Measurements from ENCODE around the gene PXMP4.
"Not testable (repeated sequence)": the region's sequence is repeated elsewhere in the genome, so short reads cannot be mapped to it uniquely, and the experiment has no call there.

PXMP4 gene
- 5.5 to 19.2 reads per million in 2 experiments for total RNA-seq

DNA sequence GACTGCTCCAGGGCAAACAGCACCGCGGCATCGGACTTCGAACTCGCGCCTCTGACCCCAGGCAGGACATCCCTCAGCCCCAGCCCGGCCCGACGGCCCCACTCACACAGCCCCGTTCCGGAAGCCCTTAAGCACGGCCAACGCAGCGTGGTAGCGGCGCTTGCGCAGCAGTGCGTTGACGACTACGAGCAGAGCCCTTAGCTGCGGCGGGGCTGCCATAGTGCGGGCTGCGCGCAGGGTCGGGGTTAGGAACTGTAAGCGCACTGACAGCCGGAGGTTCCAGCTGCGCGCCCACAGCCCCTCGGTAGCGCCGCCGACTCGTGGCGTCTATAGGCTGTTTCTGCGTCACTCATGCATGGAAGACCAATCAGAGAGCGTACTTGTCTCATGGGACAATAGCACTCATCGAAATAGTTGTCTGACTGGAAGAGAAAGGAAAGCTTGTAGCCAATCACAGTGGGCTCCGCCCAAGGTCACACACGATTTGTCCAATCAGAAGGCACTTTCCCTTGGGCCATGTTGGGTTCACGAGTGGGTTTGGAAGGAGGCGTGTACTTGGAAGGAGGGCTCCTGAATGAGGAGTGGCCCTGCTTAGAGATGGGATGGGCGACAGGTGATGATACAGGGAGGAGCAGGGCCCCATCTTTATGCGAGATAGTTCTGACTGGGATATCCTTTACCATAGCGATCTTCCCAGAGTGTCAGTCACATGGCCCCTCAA, at the start of gene PXMP4:
Gene PXMP4, minus strand, starts transcription at position 322 of the 721 bp plus-strand sequence. Its CDS starts 103 bp downstream, at position 219.
- DNase-seq (ENCODE audit: low read depth): peak; percentile 84

DNA sequence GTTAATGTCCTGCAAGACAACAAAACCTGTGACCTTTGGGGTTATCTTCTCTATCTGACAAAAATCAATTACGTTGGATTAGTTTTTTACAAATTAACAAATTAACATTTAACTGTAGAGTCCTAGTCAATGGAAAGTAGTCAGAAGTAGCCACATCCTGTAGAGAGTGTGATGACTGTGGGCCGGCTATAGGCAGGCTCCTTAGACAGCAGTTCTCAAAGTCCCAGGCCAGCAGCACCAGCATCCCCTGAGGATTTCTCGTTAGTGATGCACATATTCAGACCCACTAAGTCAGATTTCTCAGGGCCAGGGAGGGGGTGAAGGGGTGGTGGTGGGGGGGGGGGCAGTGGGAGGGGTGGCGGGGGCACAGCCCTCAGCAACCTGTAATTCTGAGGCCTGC, 48.9 kb upstream of the PXMP4 start:
- no peak for DNase-seq (ENCODE audit: low read depth)

GRCh38 chr20:33767777-33768138, 47.6 kb upstream of the PXMP4 start:
- no peak for DNase-seq (ENCODE audit: low read depth)

- DNase-seq (ENCODE audit: low read depth): no peak
Observed at GRCh38 chr20:33766686-33767085, 46.6 kb upstream of the PXMP4 start.

- no peak for DNase-seq (ENCODE audit: low read depth)
Observed at GRCh38 chr20:33765592-33765991, 45.5 kb upstream of the PXMP4 start.

DNA sequence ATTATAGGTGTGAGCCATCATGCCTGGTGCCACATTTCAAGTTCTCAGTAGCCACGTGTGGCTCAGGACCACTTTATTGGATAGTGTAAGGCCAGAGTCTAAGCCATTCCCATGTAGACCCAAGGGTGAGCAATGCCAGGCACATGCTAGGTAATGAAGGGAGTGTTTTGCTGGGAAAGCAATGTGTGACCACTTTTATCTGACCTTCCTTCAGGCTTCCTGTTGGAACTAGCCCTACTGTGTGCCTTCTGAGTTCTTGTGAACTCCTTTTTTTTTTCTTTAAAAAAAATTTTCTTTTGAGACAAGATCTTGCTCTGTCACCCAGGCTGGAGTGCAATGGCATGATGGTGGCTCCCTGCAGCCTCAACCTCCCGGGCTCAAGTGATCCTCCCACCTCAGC, 45.0 kb upstream of the PXMP4 start:
- DNase-seq (ENCODE audit: low read depth): no peak

DNA sequence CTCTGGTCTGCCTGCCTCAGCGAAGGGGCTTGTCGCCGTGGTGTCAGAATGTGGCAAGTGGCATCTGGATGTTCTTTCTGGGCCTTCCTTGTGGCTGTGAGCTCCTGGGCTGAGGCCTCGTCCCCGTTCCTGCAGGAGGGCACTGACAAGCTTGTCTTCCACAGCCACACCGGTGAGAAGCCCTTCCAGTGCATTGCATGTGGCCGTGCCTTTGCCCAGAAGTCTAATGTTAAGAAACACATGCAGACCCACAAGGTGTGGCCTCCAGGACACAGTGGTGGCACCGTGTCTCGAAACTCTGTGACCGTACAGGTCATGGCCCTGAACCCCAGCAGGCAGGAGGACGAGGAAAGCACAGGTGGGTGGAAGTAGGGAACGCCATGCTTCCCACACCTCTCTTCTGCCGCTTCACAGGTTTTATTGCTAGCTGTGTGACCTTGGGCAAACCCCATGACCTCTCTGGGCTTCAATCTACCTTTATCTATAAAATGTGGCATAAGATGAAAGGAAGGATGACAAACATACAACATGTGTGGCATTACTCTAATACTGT, 41.7 kb upstream of the PXMP4 start:
- DNase-seq (ENCODE audit: low read depth): no peak

DNA sequence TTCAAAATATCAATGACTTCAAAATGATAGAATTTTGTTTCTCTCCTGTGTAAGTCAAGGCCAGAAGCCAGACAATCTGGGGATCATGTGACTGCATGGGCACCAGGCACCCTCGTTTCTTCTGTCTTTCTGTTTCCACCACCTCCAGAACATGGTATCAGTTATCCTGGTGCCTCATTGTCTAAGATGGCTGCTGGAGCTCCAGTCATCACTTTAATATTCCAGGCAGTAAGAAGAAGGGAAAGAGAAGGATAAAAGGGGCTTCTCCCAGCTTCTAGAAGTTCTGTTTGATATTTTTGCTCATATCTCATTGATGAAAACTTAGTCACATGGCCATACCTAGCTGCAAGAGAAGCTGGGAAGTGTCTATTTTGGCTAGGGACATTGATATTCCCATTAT, 37.3 kb upstream of the PXMP4 start:
- no peak for DNase-seq (ENCODE audit: low read depth)

DNA sequence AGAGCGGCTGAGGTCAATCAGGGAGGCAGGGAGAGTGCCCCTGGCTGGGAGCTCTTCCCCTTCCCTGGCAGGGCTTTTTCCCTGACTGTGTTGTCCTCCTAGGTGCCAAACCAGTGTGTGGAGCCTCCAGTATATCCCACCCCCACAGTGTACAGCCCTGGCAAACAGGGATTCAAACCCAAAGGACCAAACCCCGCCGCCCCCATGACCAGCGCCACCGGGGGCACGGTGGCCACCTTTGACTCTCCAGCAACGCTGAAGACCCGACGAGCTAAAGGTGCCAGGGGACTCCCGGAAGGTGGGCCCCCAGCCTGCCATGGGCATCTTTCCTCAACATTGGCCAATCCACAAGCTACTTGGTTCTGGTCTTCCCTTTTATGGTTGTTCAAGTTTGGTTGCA, 36.9 kb upstream of the PXMP4 start:
- no peak for DNase-seq (ENCODE audit: low read depth)

DNA sequence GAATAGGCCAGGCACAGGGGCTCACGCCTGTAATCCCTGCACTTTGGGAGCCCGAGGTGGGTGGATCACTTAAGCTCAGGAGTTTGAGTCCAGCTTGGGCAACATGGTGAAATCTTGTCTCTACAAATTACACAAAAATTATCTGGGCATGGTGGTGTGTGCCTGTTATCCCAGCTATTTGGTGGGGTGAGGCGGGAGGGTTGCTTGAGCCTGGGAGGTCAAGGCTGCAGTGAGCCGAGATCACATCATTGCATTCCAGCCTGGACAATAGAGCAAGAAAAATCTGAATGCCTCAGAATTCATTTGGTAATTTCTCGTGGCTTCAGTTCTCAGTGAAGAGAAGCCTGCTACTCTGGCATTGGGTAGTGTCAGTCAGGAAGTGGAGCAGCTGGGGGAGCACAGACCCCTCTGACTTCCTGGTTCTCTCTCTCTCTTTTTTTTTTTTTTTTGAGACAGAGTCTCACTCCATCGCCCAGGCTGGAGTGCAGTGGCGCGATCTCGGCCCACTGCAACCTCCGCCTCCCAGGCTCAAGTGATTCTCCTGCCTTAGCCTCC, 35.9 kb upstream of the PXMP4 start:
- not testable (repeated sequence) for DNase-seq (ENCODE audit: low read depth)

DNA sequence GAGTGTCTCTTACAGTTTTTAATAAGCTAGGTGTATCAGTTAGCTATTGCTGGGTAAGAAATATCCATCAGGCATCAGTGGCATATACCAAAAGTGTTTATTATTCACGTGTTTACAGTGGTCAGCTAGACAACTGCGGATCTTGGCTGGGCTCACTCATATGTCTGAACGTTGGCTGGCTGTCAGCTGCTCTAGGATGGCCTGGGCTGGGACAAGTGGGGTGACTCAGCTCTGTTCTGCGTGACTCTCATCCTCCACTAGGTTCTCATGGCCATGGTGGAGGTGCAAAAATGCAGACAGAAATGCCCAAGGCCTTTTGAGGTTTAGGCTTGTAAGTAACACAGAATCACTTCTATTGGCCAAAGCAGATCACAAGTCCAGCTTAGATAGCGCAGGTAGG, 33.7 kb upstream of the PXMP4 start:
- DNase-seq (ENCODE audit: low read depth): no peak

DNA sequence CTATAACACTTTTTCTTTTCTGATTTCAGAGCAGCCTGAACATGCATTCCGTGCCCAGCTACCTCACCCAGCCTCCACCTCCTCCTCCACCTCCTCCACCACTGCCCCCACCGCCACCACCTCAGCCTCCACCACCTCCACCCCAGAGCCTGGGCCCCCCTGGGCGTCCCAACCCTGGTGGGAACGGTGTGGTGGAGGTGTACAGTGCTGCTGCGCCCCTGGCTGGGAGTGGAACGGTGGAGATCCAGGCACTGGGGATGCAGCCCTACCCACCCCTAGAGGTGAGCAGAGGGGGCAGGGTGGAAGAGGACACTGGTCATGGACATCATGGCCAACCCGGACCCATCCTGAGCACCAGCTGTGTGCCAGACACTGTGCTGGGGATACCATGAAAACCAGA, 33.0 kb upstream of the PXMP4 start:
- DNase-seq (ENCODE audit: low read depth): no peak

DNA sequence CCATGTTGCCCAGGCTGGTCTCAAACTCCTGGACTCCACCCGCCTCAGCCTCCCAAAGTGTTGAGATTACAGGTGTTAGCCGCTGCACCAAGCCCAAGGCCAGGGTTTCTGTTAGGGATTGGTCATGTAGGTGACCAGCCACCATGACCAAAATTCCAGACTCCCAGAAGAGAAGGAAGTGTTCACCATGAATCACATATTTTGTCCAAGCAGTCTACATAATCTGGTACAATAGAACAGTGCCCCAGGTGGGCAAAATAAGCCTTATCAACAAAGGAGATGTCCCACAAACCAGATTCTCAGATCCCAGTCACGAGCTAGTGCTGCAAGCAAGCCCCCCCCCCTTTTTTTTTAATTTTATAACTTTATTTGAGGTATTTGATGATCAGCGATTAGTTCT, 31.7 kb upstream of the PXMP4 start:
- no peak for DNase-seq (ENCODE audit: low read depth)

DNA sequence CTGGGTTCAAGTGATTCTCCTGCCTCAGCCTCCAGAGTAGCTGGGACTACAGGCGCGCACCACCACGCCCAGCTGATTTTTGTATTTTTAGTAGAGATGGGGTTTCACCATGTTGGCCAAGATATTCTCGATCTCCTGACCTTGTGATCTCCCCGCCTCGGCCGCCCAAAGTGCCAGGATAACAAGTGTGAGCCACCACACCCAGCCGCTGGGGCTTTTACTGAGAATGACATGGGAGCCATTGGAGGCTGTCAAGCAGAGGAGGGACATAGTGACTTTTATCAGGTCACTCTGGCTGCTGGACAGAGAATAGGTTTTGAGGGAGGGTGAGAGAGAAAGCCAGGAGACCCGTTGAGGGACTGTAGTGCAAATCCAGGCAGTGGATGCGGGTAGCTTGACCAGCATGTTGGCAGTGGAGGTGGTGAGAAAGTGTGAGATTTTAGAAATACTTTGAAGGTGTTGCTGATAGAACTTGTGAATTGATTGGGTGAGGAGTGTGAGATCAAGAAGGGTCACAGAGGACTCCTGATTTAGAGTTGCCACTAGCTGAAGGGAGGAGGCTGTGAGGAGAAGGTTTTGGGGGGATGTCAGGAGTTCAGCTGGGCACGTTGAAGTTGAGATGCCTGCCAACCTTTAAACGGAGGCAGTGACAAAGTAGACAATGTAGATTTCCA, 26.4 kb upstream of the PXMP4 start:
- no peak for DNase-seq (ENCODE audit: low read depth)

DNA sequence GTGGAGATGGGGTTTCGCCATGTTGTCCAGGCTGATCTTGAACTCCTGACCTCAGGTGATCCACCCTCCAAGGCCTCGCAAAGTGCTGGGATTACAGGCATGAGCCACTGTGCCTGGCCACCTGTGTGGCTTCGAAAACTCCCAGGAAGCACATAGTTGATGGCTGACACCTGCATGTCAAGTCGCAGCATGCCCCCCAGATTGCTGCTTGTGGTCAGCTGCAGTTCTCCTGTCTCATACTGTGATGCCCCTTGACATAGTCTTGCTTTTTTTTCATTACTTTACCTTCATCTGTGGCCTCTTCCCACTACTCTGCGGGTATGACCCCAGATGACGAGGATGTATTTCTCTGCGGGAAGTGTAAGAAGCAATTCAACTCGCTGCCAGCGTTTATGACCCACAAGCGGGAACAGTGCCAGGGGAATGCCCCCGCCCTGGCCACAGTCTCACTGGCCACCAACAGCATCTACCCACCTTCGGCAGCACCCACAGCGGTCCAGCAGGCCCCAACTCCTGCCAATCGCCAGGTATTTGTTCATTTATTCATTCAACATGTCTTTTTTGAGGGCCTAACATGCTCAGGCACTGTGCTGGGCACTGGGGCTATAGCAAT, 24.8 kb upstream of the PXMP4 start:
- DNase-seq (ENCODE audit: low read depth): no peak

DNA sequence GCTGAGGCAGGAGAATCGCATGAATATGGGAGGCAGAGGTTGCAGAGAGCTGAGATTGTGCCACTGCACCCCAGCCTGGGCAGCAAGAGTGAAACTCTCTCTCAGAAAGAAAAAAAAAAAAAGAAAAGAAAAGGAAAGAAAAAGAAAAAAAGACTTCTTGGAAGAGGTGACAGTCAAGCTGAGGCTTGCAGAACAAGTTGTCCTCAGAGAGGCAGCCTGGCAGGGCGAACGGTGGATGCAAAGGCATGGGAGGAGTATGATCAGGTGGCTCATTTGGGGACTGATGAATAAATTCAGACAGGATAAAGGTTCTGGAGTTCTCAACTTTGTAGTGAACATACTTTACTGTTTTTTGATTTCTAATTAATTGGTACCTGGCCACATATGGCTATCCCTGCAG, 24.1 kb upstream of the PXMP4 start:
- DNase-seq (ENCODE audit: low read depth): no peak

GRCh38 chr20:33740189-33740588, 20.1 kb upstream of the PXMP4 start:
- DNase-seq (ENCODE audit: low read depth): no peak

DNA sequence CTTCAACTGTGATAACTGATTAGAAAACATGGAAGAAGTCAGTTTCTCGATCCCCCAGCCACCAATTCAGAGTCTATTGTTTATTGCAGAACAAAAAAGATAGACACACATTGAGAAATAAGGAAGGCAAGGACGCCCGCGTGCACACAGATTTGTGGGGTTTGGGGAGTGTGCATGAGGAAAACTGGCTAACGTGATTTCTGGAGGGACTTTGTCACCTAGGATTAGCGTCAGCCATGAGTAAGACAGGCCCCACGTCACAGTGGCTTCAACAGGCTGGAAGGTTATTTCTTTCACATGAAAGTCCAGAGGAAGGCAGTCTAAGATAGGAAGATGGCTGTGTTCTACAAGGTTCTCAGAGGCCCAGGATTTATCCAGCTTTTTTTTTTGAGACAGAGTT, 19.4 kb upstream of the PXMP4 start:
- no peak for DNase-seq (ENCODE audit: low read depth)

DNA sequence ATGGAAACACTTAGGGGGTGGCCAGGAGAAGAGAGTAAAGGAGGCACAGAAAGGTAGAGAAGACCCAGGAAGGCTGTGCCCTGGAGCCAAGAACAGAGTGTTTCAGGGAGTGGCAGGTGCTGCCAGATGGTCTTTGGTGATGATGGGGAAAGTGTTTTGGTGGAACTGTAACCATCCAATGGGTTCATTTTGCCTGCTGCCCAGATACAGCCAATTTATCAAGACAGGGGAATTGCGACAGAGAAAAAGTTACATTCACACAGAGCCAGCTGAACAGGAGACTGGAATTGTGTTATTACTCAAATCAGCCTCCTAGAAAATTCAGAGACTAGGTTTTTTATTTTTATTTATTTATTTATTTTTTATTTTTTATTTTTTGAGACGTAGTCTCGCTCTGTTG, 16.9 kb upstream of the PXMP4 start:
- no peak for DNase-seq (ENCODE audit: low read depth)

- DNase-seq (ENCODE audit: low read depth): no peak
Observed at GRCh38 chr20:33733654-33734576, 13.8 kb upstream of the PXMP4 start.

- peak; percentile 76 for DNase-seq (ENCODE audit: low read depth)
Observed at GRCh38 chr20:33732166-33732970, 12.3 kb upstream of the PXMP4 start.

All from T follicular helper cell (primary cell).